GM23338 (cell line): ENCODE results near the gene ANKMY2. TPM values are rescaled to one million over a fixed set of nuclear protein-coding genes. Genes with fewer than 3 reads are reported as not detected.

Source experiments
- ATAC-seq: fragments of 200-7000 bp; cut with Tn5 transposase; 3 replicates; pipeline ENCODE4 v1.9.1; 2020
- DNase-seq: peaks from one replicate; pipeline ENCODE4 v3.0.0-alpha.2; 2015; ENCODE audit warnings: low spot score
- H2AFZ ChIP-seq: fragments of 200-600 bp; sonication (generic); 2 replicates; pipeline ENCODE4 v1.8.0; 2016; ENCODE audit warnings: antibody characterized with exemption, mild to moderate bottlenecking, moderate library complexity
- H3F3A ChIP-seq: fragments of 200-600 bp; sonication (generic); replicated peaks from 2 replicates; pipeline ENCODE4 v1.8.0; 2017; ENCODE audit warnings: antibody characterized with exemption, mixed run types, low read depth
- H3K27ac ChIP-seq: fragments of 200-600 bp; sonication (generic); 2 replicates; pipeline ENCODE4 v1.6.1; 2016; ENCODE audit warnings: low read depth
- H3K27me3 ChIP-seq: fragments of 200-600 bp; sonication (generic); 2 replicates; pipeline ENCODE4 v1.8.0; 2016; ENCODE audit warnings: mild to moderate bottlenecking, mixed run types, moderate library complexity; ENCODE audit not compliant: insufficient read depth
- H3K36me3 ChIP-seq: fragments of 200-600 bp; sonication (generic); 2 replicates; pipeline ENCODE4 v1.8.0; 2016; ENCODE audit warnings: mild to moderate bottlenecking; ENCODE audit not compliant: insufficient read depth
- H3K4me1 ChIP-seq: fragments of 200-600 bp; sonication (generic); 2 replicates; pipeline ENCODE4 v1.8.0; 2016; ENCODE audit warnings: mild to moderate bottlenecking, moderate library complexity; ENCODE audit not compliant: insufficient read depth
- H3K4me2 ChIP-seq: fragments of 200-600 bp; sonication (generic); 2 replicates; pipeline ENCODE4 v1.7.1; 2017; ENCODE audit warnings: mixed run types
- H3K4me3 ChIP-seq: fragments of 200-600 bp; sonication (generic); 2 replicates; pipeline ENCODE4 v1.6.1; 2016; ENCODE audit warnings: mixed run types
- H3K79me2 ChIP-seq: fragments of 200-600 bp; sonication (generic); replicated peaks from 2 replicates; pipeline ENCODE4 v1.8.0; 2017; ENCODE audit warnings: mild to moderate bottlenecking; ENCODE audit not compliant: insufficient read depth
- H3K9me2 ChIP-seq: fragments of 200-600 bp; sonication (generic); 2 replicates; pipeline ENCODE4 v1.8.0; 2017; ENCODE audit not compliant: insufficient read depth
- H4K20me1 ChIP-seq: fragments of 200-600 bp; sonication (generic); replicated peaks from 2 replicates; pipeline ENCODE4 v1.8.0; 2017; ENCODE audit warnings: mild to moderate bottlenecking; ENCODE audit not compliant: insufficient read depth
- H3K27ac Mint-ChIP-seq: 2 replicates; pipeline ENCODE4 v1.8.0; 2020; ENCODE audit warnings: inconsistent platforms, mild to moderate bottlenecking, moderate library complexity, mixed read lengths
- H3K27me3 Mint-ChIP-seq: 3 replicates; pipeline ENCODE4 v1.8.0; 2022; ENCODE audit warnings: low read depth, mild to moderate bottlenecking, moderate library complexity, mixed read lengths, inconsistent platforms; ENCODE audit not compliant: insufficient read depth, poor library complexity
- H3K36me3 Mint-ChIP-seq: 3 replicates; pipeline ENCODE4 v1.8.0; 2021; ENCODE audit warnings: low read depth, mild to moderate bottlenecking, inconsistent platforms, moderate library complexity, mixed read lengths
- H3K4me1 Mint-ChIP-seq: 3 replicates; pipeline ENCODE4 v1.8.0; 2020; ENCODE audit warnings: mild to moderate bottlenecking, inconsistent platforms, mixed read lengths
- H3K4me3 Mint-ChIP-seq: 3 replicates; pipeline ENCODE4 v1.8.0; 2021; ENCODE audit warnings: moderate library complexity, mild to moderate bottlenecking, inconsistent platforms, mixed read lengths
- H3K9me3 Mint-ChIP-seq: 3 replicates; pipeline ENCODE4 v1.8.0; 2020; ENCODE audit warnings: moderate library complexity, mild to moderate bottlenecking, inconsistent platforms, mixed read lengths
- CREB1 ChIP-seq: fragments of 250-450 bp; sonication (Bioruptor Pico); IDR thresholded peaks from 2 replicates; pipeline ENCODE4 v1.5.0; 2020; ENCODE audit warnings: low read depth, mild to moderate bottlenecking, moderate library complexity
- EZH2 ChIP-seq: fragments of 200-600 bp; sonication (generic); IDR thresholded peaks from one replicate; pipeline ENCODE4 v1.8.0; 2017; ENCODE audit warnings: antibody characterized with exemption, mild to moderate bottlenecking, low read depth; ENCODE audit not compliant: unreplicated experiment
- EZH2phosphoT487 ChIP-seq: fragments of 200-600 bp; sonication (generic); IDR thresholded peaks from one replicate; pipeline ENCODE4 v1.8.1; 2018; ENCODE audit warnings: antibody characterized with exemption; ENCODE audit not compliant: unreplicated experiment
- JUNB ChIP-seq: IDR thresholded peaks from one replicate; pipeline ENCODE4 v1.6.1; 2016; ENCODE audit warnings: antibody characterized with exemption; ENCODE audit not compliant: unreplicated experiment
- NANOG ChIP-seq: IDR thresholded peaks from 2 replicates; pipeline ENCODE4 v1.6.1; 2016; ENCODE audit warnings: antibody characterized with exemption, borderline replicate concordance
- POLR2AphosphoS5 ChIP-seq: IDR thresholded peaks from 2 replicates; pipeline ENCODE4 v1.6.1; 2016; ENCODE audit warnings: antibody characterized with exemption, low read depth
- STAT1 ChIP-seq: IDR thresholded peaks from one replicate; pipeline ENCODE4 v1.6.1; 2016; ENCODE audit warnings: antibody characterized with exemption; ENCODE audit not compliant: unreplicated experiment
- ZNF114 ChIP-seq: fragments of 250-450 bp; sonication (Bioruptor Pico); IDR thresholded peaks from 2 replicates; pipeline ENCODE4 v1.5.0; 2020; ENCODE audit warnings: mild to moderate bottlenecking, moderate library complexity
- ZNF331 ChIP-seq: fragments of 250-450 bp; sonication (Bioruptor Pico); IDR thresholded peaks from 2 replicates; pipeline ENCODE4 v1.5.0; 2020; ENCODE audit warnings: low read depth, mild to moderate bottlenecking, moderate library complexity
- ZNF462 ChIP-seq: fragments of 250-450 bp; sonication (Bioruptor Pico); IDR thresholded peaks from 2 replicates; pipeline ENCODE4 v1.5.0; 2020; ENCODE audit warnings: mild to moderate bottlenecking, moderate library complexity
- polyA plus RNA-seq: library from polyadenylated mRNA; unstranded; fragments of >200 nt; fragmentation: Nextera tagmentation; extraction: Ambion mirVana; gene quantifications from 2 replicates; pipeline ENCODE4 v1.2.1, GENCODE V29; 2016
- total RNA-seq: library from RNA; depleted of rRNA; stranded (reverse); fragments of >200 nt; shearing (Covaris generic); gene quantifications from 2 replicates; pipeline ENCODE4 v1.2.3, GENCODE V29; 2014
- TF ChIP-seq, protein P1 (sequence below), 2 experiments: fragments of 200-600 bp in 1 of 2; sonication (generic) in 1 of 2; conservative IDR thresholded peaks; 2 replicates each; pipeline versions ENCODE4 v1.5.1 to v1.6.1; 2016 to 2017; ENCODE audit warnings: antibody characterized with exemption in 2 of 2, low read depth in 2 of 2, mild to moderate bottlenecking in 2 of 2, moderate library complexity in 1 of 2
- TF ChIP-seq, protein P2 (sequence below): IDR thresholded peaks from 2 replicates; pipeline ENCODE4 v1.6.1; 2016; ENCODE audit warnings: antibody characterized with exemption
- TF ChIP-seq, protein P3 (sequence below): IDR thresholded peaks from one replicate; pipeline ENCODE4 v1.6.1; 2018; ENCODE audit warnings: antibody characterized with exemption; ENCODE audit not compliant: unreplicated experiment

The ANKMY2 gene
- total and polyA plus RNA-seq, 2 experiments from 2014 or later, result 4.4 to 9.5 TPM

DNA sequence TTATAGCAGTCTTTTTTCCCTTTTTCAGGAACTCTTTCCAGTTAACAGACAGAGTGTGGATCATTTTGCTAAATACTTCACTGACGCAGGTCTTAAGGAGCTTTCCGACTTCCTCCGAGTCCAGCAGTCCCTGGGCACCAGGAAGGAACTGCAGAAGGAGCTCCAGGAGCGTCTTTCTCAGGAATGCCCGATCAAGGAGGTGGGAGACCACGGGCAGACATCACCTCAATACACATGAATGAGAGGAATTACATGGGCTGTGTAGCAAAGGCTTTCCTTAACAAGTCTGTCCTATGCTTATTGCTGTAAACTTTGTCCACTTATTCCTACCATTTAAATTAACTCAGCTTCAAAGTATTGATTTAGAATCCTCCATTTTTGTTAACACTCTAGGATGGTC is 49.3 kb upstream of the ANKMY2 start:
- Histone ChIP-seq H2AFZ (no peak overlapping the region), H3F3A (no peaks in the 10 kb centered on the region), H3K36me3 (peaks cover 34% of the 10 kb centered on the region), H3K27ac (no peak overlapping the region; the same call in 1 of the 2 replicates), H3K27me3 (no peaks in the 10 kb centered on the region), H3K4me3 (no peak overlapping the region), H3K4me2 (no peak overlapping the region), H4K20me1 (peaks cover 3% of the 10 kb centered on the region; the same call in 1 of the 2 replicates), H3K9me2 (no peaks in the 10 kb centered on the region), H3K79me2 (no peaks in the 10 kb centered on the region), H3K4me1 (no peaks in the 10 kb centered on the region)
- ATAC-seq, result no peak
- no peaks in the 10 kb centered on the region for H3K4me1 Mint-ChIP-seq
- H3K27me3 Mint-ChIP-seq, result no peaks in the 10 kb centered on the region
- peaks cover 72% of the 10 kb centered on the region for H3K36me3 Mint-ChIP-seq
- no peaks in the 10 kb centered on the region; the same call in 2 of the 3 replicates for H3K9me3 Mint-ChIP-seq
- H3K27ac Mint-ChIP-seq, result no peak overlapping the region; the same call in 1 of the 2 replicates
- no peak for DNase-seq
- no peak overlapping the region for H3K4me3 Mint-ChIP-seq
- no peak for TF ChIP-seq POLR2AphosphoS5
- no peak for TF ChIP-seq JUNB
- TF ChIP-seq, protein P1, sequence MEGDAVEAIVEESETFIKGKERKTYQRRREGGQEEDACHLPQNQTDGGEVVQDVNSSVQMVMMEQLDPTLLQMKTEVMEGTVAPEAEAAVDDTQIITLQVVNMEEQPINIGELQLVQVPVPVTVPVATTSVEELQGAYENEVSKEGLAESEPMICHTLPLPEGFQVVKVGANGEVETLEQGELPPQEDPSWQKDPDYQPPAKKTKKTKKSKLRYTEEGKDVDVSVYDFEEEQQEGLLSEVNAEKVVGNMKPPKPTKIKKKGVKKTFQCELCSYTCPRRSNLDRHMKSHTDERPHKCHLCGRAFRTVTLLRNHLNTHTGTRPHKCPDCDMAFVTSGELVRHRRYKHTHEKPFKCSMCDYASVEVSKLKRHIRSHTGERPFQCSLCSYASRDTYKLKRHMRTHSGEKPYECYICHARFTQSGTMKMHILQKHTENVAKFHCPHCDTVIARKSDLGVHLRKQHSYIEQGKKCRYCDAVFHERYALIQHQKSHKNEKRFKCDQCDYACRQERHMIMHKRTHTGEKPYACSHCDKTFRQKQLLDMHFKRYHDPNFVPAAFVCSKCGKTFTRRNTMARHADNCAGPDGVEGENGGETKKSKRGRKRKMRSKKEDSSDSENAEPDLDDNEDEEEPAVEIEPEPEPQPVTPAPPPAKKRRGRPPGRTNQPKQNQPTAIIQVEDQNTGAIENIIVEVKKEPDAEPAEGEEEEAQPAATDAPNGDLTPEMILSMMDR (conservative IDR thresholded peaks at IDR 0.05; ENCODE audit: low read depth in 2 of 2), result no peak
- TF ChIP-seq, protein P2, sequence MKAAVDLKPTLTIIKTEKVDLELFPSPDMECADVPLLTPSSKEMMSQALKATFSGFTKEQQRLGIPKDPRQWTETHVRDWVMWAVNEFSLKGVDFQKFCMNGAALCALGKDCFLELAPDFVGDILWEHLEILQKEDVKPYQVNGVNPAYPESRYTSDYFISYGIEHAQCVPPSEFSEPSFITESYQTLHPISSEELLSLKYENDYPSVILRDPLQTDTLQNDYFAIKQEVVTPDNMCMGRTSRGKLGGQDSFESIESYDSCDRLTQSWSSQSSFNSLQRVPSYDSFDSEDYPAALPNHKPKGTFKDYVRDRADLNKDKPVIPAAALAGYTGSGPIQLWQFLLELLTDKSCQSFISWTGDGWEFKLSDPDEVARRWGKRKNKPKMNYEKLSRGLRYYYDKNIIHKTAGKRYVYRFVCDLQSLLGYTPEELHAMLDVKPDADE, result no peak
- TF ChIP-seq NANOG, result no peak
- no peak for TF ChIP-seq STAT1
- no peak for TF ChIP-seq ZNF331 (CRISPR knock-in tag)
- TF ChIP-seq, protein P3, sequence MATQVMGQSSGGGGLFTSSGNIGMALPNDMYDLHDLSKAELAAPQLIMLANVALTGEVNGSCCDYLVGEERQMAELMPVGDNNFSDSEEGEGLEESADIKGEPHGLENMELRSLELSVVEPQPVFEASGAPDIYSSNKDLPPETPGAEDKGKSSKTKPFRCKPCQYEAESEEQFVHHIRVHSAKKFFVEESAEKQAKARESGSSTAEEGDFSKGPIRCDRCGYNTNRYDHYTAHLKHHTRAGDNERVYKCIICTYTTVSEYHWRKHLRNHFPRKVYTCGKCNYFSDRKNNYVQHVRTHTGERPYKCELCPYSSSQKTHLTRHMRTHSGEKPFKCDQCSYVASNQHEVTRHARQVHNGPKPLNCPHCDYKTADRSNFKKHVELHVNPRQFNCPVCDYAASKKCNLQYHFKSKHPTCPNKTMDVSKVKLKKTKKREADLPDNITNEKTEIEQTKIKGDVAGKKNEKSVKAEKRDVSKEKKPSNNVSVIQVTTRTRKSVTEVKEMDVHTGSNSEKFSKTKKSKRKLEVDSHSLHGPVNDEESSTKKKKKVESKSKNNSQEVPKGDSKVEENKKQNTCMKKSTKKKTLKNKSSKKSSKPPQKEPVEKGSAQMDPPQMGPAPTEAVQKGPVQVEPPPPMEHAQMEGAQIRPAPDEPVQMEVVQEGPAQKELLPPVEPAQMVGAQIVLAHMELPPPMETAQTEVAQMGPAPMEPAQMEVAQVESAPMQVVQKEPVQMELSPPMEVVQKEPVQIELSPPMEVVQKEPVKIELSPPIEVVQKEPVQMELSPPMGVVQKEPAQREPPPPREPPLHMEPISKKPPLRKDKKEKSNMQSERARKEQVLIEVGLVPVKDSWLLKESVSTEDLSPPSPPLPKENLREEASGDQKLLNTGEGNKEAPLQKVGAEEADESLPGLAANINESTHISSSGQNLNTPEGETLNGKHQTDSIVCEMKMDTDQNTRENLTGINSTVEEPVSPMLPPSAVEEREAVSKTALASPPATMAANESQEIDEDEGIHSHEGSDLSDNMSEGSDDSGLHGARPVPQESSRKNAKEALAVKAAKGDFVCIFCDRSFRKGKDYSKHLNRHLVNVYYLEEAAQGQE, result no peak
- TF ChIP-seq ZNF462 (CRISPR knock-in tag), result no peak
- no peak for TF ChIP-seq EZH2phosphoT487
- no peak for TF ChIP-seq EZH2
- no peak for TF ChIP-seq ZNF114 (CRISPR knock-in tag)
- no peak for TF ChIP-seq CREB1 (CRISPR knock-in tag)
